Measurements from ENCODE around the gene DDX23.

DDX23 gene

DNA sequence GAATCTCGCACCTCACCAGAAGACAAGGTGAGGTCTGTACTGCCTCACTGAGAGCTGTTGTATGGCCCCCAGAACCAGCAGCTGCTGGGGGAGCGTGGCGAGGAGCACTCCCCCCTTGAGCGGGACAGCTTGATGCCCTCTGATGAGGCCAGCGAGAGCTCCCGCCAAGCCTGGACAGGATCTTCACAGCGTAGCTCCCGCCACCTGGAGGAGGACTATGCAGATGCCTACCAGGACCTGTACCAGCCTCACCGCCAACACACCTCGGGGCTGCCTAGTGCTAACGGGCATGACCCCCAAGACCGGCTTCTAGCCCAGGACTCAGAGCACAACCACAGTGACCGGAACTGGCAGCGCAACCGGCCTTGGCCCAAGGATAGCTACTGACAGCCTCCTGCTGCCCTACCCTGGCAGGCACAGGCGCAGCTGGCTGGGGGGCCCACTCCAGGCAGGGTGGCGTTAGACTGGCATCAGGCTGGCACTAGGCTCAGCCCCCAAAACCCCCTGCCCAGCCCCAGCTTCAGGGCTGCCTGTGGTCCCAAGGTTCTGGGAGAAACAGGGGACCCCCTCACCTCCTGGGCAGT is 24.4 kb downstream of the DDX23 start:
- no peak for DNase-seq
- in situ Hi-C loops (cut with HindIII; ENCODE audit: low pct_ligation_motif_present, low pct_unique_long_range_greater_than_20kb, low sequenced_read_pairs) = no loop called here

DNA sequence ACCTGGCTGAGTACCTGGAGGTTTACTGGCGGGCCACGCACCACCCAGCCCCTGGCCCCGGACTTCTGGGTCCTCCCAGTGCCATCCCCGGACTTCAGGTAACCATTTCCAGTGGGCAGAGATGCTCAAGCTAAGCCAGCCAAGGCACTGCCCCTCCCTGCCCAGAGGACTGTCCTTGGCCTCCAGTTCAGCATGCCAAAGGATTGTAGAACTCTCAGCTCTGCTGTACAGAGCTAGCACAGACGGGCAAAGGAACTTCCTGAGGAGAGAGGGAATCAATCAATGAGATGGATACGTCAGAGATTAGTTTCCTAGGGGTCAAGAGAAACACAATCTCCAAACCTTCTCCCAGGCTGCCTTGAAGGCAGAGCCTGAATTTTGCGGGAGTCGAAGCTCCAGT is 24.9 kb downstream of the DDX23 start:
- in situ Hi-C loops (cut with HindIII; ENCODE audit: low pct_ligation_motif_present, low pct_unique_long_range_greater_than_20kb, low sequenced_read_pairs) = no loop called here
- no peak for DNase-seq

DNA sequence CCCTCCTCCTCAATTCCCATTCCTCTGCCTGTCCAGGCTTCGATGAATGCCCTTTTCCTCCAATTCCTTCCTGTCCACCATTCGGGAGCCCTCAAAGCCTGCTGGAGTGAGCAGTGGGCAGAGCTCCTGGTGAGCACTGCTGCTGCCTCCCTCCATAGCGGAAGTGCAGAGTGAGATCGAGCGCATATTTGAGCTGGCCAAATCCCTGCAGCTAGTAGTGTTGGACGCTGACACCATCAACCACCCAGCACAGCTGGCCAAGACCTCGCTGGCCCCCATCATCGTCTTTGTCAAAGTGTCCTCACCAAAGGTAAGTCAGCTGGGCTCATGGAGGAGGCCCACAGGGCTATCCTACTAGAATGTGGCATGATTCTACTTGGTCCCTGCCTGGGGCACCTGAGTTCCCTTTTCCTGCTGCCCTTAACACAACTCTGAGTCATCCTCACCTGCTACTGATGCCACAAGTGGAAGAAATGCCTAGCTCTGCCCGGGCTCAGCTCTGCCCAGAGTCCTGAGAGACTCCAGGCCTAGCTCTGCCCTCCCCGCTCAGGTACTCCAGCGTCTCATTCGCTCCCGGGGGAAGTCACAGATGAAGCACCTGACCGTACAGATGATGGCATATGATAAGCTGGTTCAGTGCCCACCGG is 25.6 kb downstream of the DDX23 start:
- in situ Hi-C loops (cut with HindIII; ENCODE audit: low pct_ligation_motif_present, low pct_unique_long_range_greater_than_20kb, low sequenced_read_pairs) = no loop called here
- DNase-seq = no peak

DNA sequence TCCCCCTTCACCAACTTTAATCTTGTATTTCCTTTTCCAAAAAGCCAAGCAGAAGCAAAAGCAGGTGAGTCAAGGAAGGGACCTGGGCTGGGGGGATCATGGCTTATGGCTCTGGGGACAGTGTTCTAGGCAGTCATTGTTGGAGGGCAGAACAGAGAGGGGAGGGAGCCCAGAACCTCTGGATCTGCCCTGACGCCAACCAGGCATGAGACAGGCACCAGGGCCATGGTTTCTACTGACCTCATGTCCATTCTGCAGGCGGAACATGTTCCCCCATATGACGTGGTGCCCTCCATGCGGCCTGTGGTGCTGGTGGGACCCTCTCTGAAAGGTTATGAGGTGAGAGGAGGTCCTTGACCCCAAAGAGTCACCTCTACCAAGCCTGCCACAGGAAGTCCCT is 27.1 kb downstream of the DDX23 start:
- DNase-seq = no peak
- in situ Hi-C loops (cut with HindIII; ENCODE audit: low pct_ligation_motif_present, low pct_unique_long_range_greater_than_20kb, low sequenced_read_pairs) = no loop called here

DNA sequence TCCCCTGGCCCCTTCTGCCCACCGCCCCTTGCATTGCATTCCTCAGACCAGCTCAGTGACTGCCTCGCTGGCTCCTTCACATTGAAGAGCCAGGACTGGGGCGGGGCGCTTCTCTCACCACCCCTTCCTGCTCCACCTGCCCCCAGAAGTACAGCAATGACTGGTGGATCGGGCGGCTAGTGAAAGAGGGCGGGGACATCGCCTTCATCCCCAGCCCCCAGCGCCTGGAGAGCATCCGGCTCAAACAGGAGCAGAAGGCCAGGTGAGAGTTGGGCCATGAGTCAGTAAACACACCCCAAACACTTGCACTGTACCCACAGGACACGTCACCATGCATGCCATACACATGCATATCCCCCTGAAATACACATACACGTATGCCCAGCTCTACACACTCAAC is 27.9 kb downstream of the DDX23 start:
- no peak for DNase-seq
- in situ Hi-C loops (cut with HindIII; ENCODE audit: low pct_ligation_motif_present, low pct_unique_long_range_greater_than_20kb, low sequenced_read_pairs) = no loop called here

DNA sequence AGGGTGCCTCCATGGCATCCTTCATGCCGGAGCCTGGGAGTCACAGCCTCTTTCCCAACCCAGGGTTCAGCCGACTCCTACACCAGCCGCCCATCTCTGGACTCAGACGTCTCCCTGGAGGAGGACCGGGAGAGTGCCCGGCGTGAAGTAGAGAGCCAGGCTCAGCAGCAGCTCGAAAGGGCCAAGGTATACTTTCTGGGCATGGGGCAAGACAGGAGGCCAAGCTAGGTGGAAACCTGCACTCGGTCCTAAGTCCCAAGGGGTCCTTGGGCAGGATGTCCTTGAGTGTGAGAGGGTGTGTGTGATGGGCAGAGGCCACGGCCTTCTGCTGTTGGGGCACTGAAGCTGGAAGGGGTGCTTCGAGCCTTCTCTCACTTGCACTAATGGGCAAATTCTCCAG is 28.7 kb downstream of the DDX23 start:
- no peak for DNase-seq
- in situ Hi-C loops (cut with HindIII; ENCODE audit: low pct_ligation_motif_present, low pct_unique_long_range_greater_than_20kb, low sequenced_read_pairs) = no loop called here

DNA sequence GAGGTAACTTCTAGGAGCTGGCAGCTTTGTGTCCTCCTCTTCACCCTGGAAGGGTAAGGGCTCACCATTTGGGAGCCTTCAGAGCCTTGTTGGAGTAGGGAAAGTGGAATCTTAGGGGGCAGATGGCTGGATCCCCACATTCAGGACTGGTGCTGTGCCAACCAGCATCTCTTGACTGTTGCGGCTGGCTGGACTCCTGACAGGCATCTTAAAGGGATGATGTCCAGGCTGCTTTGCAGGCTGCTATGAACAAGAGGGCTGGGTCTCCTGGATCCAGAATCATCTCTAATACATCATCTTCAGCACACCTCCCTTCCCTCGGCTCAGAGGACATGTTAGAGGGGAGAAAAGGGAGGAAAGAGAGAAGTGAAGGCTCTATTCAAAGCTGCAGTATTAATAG is 29.3 kb downstream of the DDX23 start:
- in situ Hi-C loops (cut with HindIII; ENCODE audit: low pct_ligation_motif_present, low pct_unique_long_range_greater_than_20kb, low sequenced_read_pairs) = no loop called here
- DNase-seq = no peak

DNA sequence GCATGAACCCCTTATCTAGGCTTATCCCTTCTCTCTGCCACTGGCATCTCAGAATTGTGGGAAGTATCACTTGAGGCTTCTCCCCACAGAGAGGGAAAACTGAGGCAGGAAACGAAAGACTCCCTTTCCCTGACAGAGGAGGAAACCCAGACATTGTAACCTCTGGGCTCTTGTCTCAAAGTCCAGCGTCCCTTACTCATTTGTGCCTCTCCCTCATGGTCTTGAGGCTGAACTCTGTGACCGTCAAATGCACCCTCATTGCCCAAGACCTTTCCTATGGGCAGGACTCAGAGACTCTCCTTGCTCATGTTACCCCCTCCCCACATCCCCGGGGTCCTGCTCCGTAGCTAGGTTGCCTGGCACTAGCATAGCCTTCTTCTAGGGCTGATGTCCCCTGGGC is 29.8 kb downstream of the DDX23 start:
- DNase-seq = no peak
- in situ Hi-C loops (cut with HindIII; ENCODE audit: low pct_ligation_motif_present, low pct_unique_long_range_greater_than_20kb, low sequenced_read_pairs) = no loop called here

DNA sequence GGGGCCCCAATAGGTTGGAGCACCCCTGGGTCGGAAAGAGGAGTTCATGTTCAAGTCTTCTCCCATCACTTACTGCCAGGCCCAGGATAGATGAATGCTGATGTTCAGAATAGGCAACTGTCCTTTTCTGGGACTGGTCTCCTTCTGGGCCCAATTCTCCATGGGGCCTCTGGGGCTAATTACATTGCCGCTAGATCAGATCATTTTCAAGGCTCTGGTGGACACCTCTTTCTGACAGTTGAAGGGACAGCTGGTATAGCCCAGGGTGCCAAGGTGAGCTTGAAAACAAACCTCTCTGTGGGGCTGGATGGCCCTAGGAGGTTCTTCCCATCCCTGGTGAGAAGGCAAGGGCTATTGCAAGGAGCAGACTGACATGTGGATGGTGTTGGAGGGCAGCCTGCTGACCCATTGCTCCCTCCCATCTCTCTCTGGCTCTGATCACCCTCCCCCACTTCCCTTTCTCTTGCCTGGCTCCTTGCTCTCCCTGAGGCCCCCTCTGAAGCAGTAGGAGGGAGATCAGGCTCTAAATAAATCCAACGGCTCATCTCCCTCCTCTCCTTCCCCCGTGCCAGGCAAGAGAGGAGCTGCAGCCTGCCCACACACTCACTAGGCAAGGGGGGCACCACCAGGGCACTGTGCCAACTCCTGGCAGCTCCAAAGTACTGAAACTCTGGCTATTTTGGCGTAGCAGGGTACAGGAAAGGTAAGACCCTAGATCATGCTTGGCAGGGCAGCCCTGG is 31.8 kb downstream of the DDX23 start:
- in situ Hi-C loops (cut with HindIII; ENCODE audit: low pct_ligation_motif_present, low pct_unique_long_range_greater_than_20kb, low sequenced_read_pairs) = no loop called here
- DNase-seq = no peak

DNA sequence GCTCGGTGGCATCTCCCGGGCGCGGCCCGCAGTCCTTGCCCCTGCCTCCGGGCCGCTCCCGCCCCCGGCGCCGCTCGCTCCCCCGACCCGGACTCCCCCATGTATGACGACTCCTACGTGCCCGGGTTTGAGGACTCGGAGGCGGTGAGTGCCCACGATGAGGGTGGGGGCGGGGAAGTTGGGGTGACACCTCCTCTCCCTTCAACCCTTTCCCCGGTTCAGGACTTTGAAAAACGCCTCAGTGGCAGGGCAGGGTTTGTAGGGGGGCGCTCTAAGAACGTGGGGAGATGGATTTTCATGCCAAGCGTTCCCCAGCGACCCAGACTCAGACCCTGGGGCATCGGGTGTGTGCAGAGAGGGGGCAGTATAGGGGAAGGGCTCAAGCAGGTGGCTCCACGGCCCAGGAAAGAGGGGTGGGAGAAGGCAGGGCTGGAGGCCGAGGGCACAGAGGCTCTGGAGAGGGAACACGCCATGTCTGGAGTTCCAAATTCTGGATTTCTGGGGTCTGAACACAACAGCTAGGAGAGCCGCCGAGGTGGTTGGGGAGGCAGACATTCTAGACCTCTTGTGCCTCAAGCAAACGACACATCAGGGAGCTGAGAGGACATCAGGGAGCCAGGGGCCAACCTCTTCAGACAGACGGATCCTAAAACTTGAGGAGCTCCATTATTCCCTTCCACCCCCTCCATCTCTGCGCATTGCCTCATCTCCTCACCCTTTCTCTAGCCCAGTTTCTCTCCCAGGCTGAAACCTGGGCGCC is 33.0 kb downstream of the DDX23 start:
- DNase-seq = no peak
- in situ Hi-C loops (cut with HindIII; ENCODE audit: low pct_ligation_motif_present, low pct_unique_long_range_greater_than_20kb, low sequenced_read_pairs) = no loop called here

DNA sequence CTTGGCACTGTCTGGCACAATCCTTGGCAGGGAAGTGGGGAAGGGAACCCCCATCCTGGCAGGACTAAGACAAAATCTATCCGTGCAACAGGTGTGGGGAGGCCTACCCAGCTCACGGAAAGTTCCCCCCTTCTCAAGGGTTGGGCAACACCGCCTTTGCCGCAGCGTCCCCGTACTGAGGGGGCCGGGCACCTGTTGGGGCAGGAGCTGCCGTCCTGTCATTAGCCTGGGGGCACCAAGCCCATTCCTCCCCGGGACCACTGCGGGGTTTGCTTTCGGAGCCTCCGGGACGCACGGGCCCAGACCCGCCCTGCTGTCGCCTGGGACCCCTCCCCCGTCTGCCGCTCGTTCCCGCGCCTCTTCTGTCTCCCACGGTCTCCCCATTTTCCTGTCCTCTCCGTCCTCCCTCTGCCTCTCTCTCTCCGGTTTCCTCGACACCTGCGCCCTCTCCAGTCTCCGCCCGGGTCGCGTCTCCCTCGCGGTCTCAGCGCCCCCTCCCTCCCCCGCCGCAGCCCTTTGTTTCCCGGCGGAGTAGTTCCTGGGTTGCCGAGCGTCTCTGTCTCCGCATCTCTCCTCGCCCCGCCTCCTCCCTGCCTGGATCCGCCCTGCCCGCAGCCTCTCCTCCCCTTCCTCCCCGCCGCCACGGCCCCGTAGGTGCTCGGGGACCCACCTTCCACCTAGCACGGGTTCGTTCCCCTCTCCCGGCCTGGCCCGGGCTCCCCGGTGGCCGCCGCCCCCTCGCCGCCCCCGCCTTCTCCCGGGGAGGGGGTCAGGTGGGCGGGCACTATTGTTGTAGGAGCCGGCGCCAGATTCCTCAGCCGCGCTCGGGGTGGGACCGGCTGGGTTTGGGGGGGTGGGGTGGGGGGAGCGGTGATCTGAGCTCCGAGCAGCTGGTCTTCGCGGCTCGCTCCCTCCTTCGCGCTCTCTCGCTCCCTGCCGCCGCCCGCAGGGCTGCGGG is 33.8 kb downstream of the DDX23 start, which contains the start of gene CACNB3:
Gene CACNB3 (plus strand): TSS at position 624 of the 958 bp plus-strand sequence. CDS start 434 bp downstream, outside the sequence.
- peak; percentile 78 for DNase-seq

DNA sequence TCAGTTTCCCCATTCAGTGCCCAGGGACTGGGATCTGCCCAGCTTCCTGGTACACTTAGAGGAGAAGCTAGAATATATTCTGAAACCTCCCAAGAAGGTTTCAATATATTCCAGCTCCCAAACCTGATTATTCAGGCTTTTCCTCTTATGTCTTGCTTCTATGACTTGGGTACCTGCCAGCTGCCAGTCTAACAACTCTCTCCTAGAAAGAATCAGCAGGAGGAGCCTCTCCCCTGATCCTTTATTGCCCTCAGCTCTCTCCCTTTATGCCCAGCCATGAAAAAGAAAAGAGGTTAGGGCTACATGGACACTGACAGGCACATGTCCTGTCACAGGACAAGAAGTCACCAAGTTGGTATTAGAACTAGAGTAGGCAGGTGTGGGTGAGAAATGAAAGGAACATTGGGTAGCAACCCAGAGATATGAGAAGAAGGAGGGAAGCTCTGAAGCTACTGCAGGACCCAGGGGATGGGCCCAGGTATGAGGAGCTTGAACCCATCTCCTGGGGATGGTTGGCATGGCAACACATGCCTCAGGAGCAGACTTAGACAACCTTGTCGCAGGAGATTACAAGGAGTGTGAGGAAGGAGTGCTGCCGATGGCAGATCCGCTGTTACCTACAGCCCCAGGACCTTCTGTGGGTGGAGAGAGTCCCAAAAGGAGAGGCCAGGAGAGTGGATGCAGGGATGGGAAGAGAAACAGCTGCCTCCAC is 35.7 kb downstream of the DDX23 start:
- no peak for DNase-seq

More for the DNA sequence above, 33.8 kb downstream of the DDX23 start, which contains the start of gene CACNB3:
- in situ Hi-C loops (cut with HindIII; ENCODE audit: low pct_ligation_motif_present, low pct_unique_long_range_greater_than_20kb, low sequenced_read_pairs) = no loop called here

DNA sequence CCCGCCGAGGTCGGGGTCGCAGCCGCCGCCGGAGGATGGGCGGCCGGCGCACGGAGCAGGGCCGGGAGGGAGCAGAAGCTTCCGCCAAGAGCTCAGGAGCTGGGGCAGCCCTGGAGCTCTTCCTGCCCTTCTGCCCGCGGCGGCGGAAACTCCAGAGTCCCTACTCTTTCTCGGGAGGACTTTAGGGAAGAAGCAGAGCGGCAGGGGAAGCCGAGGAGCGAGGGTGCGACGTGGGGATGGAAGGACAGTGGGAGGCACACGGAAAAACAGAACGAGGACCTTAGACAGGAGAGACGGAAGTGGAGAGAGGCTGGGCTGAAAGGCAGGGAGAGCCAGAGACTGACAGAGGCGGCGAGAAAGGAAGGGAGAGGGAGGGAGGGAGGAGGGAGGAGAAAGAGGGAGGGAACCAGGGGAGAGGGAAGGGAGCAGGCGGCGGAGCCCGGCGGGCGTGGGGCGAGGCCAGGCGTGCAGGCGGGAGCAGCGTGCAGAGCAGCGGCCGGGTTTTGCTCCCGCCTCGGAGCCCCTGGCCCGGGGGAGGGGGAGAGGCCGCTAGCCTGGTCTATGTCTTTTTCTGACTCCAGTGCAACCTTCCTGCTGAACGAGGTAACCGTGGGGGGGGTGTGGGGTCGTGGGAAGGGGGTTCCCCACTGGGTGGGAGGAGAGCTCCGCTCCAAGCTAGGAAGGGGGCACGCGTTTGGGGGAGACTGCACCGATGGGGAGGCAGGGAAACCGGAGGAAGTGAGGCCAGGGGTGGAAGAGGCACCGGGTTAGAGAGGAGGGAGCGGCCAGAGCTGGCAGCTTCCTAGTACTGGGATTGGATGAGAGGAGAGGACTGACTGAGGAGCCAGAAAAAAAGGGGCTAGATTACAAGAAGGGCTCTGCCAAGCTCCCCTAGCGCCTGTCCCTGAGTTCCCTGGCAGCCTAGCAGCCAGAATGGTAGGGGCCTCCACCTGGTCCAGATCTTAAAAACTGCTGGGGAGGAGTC is 36.5 kb downstream of the DDX23 start:
- in situ Hi-C loops (cut with HindIII; ENCODE audit: low pct_ligation_motif_present, low pct_unique_long_range_greater_than_20kb, low sequenced_read_pairs) = no loop called here
- peak; percentile 90 for DNase-seq

More for the DNA sequence above, 35.7 kb downstream of the DDX23 start:
- in situ Hi-C loops (cut with HindIII; ENCODE audit: low pct_ligation_motif_present, low pct_unique_long_range_greater_than_20kb, low sequenced_read_pairs) = no loop called here

DNA sequence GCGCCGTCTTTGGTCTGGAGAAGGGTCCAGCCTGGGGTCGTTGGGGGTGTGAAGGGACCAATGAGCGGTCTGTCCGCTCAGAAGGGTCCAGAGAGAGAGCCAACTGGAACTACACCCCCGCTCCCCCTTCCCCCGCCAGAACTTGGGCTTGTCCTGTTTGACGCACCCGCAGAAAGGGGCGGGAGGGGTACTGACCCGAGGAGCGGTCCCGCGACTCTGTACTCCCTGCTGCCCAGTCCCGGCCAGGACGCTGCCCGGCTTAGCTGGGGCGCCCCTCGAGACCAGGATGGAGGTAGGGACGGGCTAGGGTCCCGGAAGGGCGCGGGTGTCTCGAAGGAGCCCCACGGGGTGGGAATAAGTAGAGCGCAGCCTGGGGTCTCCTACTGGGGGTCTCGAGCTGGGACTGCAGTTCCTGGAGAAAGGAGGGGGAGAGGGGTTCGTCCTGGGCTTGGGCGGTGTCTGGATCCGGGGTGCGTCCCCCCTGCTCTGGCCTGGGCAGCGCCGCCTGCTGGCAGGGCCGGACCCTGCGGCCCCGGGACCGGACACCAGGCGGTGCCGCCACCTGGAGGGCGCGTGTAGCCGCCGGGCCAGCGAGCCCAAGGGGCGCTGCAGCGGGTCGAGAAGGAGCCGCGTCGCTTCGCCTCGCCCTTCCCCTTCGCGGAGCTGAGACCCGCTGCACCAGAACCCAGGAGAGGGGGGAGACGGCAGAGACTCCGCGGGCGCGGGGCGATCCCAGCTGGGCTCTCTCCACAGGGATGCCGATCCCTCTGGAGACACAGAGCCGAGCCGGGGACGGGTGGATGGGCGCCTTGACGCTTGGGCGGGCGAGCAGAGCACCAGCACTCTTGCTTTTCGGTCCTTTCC is 37.5 kb downstream of the DDX23 start:
- DNase-seq = peak; percentile 91
- in situ Hi-C loops (cut with HindIII; ENCODE audit: low pct_ligation_motif_present, low pct_unique_long_range_greater_than_20kb, low sequenced_read_pairs) = no loop called here

DNA sequence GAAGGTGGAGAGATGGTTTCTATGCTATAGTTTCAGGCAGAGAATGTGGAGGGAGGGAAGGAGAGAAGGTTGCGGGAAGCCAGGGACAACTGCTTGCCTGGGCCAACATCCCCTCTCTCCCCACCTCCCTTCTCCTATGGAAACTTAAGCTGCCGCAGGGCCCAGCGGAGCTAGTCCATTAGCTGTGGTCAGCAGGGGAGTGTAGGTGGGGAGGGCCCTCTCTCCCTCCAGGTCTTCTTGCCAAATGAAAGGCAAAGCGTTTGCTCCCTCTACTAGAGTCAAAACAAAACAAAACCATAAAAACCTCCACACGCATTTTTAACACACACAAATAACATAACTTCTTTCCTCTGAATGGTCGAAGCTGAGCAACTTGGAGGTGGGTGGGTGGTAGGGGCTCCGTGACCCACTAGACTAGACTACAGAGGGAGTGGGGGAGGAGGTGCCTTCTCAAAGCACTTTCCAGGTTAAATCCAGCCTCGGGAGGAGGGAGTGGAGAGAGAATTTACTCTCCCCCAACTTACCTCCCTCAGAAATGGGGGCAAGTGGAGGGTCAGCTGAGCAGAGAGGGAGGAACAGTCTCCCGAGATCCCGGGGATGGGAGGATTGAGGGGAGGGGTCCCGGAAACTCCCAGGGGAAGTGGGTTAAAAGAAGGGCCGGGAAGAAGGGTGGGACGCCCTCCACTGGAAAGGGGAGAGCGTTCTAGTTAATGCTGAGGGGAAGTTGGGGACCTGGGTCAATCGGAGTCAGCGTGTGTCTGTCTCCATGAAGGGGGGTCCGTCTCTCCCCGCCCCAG is 38.3 kb downstream of the DDX23 start:
- in situ Hi-C loops (cut with HindIII; ENCODE audit: low pct_ligation_motif_present, low pct_unique_long_range_greater_than_20kb, low sequenced_read_pairs) = no loop called here
- DNase-seq = no peak
